SK-N-SH (cell line): ENCODE measurements around the gene EPB41L4A. TPM values are rescaled to one million over a fixed set of nuclear protein-coding genes. Genes with fewer than 3 reads are reported as not detected.

Experiments used
- CTCF ChIA-PET: fragments of 300-600, 350-600 bp; formaldehyde crosslinking; extraction: SDS; loops from one replicate; lab custom pipeline; 2021; lab: Yijun Ruan, JAX
- POLR2A ChIA-PET: fragments of 350-600 bp; sonication (Branson Sonifier 250); formaldehyde crosslinking; extraction: SDS; loops from one replicate; lab custom pipeline; 2020; ENCODE audit warnings: antibody characterized with exemption, inconsistent platforms; lab: Yijun Ruan, JAX
- DNase-seq: peaks from one replicate; pipeline ENCODE4 v3.0.0; 2012
- H2AFZ ChIP-seq: fragments of 200-600 bp; sonication (generic); 2 replicates; pipeline ENCODE4 v1.8.1; 2016; ENCODE audit warnings: antibody characterized with exemption, mild to moderate bottlenecking, low read depth
- H3F3A ChIP-seq: fragments of 200-600 bp; sonication (generic); replicated peaks from 2 replicates; pipeline ENCODE3; 2016; ENCODE audit warnings: antibody characterized with exemption, mild to moderate bottlenecking; ENCODE audit not compliant: insufficient read depth
- H3K27ac ChIP-seq, 2 experiments: fragments of 200-500 bp in 1 of 2; fragments of 200-600 bp in 1 of 2; sonication (Bioruptor generic) in 1 of 2; sonication (generic), shearing (Covaris generic) in 1 of 2; 2 replicates each; pipeline versions ENCODE4 v1.5.1 to v1.6.1; 2014 to 2016; ENCODE audit warnings: low read depth in 2 of 2, inconsistent platforms in 1 of 2, low read length in 1 of 2, mild to moderate bottlenecking in 1 of 2, mixed read lengths in 1 of 2
- H3K27me3 ChIP-seq: fragments of 200-600 bp; sonication (generic), shearing (Covaris generic); 2 replicates; pipeline ENCODE4 v1.6.1; 2016; ENCODE audit warnings: mixed run types; ENCODE audit not compliant: insufficient read depth
- H3K36me3 ChIP-seq, 2 experiments: fragments of 200-500 bp in 1 of 2; fragments of 200-600 bp in 1 of 2; sonication (Bioruptor generic) in 1 of 2; sonication (generic) in 1 of 2; replicated peaks in 1 of 2; 2 replicates each; pipeline versions ENCODE3 to v1.5.1; 2014 to 2016; ENCODE audit warnings: low read length in 1 of 2, mild to moderate bottlenecking in 1 of 2; ENCODE audit not compliant: insufficient read depth in 2 of 2, control insufficient read depth in 1 of 2
- H3K4me1 ChIP-seq, 2 experiments: fragments of 200-500 bp in 1 of 2; fragments of 200-600 bp in 1 of 2; sonication (Bioruptor generic) in 1 of 2; sonication (generic), shearing (Covaris generic) in 1 of 2; 2 replicates each; pipeline versions ENCODE4 v1.5.1 to v1.6.1; 2014 to 2016; ENCODE audit warnings: low read depth in 1 of 2, low read length in 1 of 2, mixed run types in 1 of 2; ENCODE audit not compliant: insufficient read depth in 2 of 2, control insufficient read depth in 1 of 2
- H3K4me2 ChIP-seq: fragments of 200-600 bp; sonication (generic), shearing (Covaris generic); 2 replicates; pipeline ENCODE4 v1.6.1; 2017; ENCODE audit warnings: mixed run types
- H3K4me3 ChIP-seq, 2 experiments: fragments of 200-500 bp in 1 of 2; fragments of 200-600 bp in 1 of 2; sonication (Bioruptor generic) in 1 of 2; sonication (generic), shearing (Covaris generic) in 1 of 2; 2 replicates each; pipeline versions ENCODE4 v1.5.1 to v1.8.1; 2014 to 2016; ENCODE audit warnings: low read depth in 2 of 2, inconsistent platforms in 1 of 2, low read length in 1 of 2, mild to moderate bottlenecking in 1 of 2, mixed read lengths in 1 of 2, moderate library complexity in 1 of 2
- H3K79me2 ChIP-seq: fragments of 200-600 bp; sonication (generic); 2 replicates; pipeline ENCODE4 v1.8.1; 2017; ENCODE audit warnings: mild to moderate bottlenecking; ENCODE audit not compliant: insufficient read depth
- H3K9ac ChIP-seq: fragments of 200-600 bp; sonication (generic); 2 replicates; pipeline ENCODE4 v1.6.1; 2017; ENCODE audit warnings: mixed run types
- H3K9me2 ChIP-seq: fragments of 200-600 bp; sonication (generic); 2 replicates; pipeline ENCODE4 v1.6.1; 2017; ENCODE audit warnings: mixed run types
- H3K9me3 ChIP-seq: fragments of 200-600 bp; sonication (generic); 2 replicates; pipeline ENCODE4 v1.6.1; 2017; ENCODE audit warnings: mixed run types, mild to moderate bottlenecking, moderate library complexity
- H4K20me1 ChIP-seq: fragments of 200-600 bp; sonication (generic); 2 replicates; pipeline ENCODE4 v1.6.1; 2017; ENCODE audit warnings: mild to moderate bottlenecking, mixed run types; ENCODE audit not compliant: insufficient read depth
- EP300 ChIP-seq, 2 experiments: IDR thresholded peaks; 2 replicates each; pipeline versions ENCODE4 v1.4.0 to v1.6.1; 2012; ENCODE audit warnings: borderline replicate concordance in 1 of 2, low read depth in 1 of 2, low read length in 1 of 2
- IRF3 ChIP-seq: fragments of 150-350 bp; IDR thresholded peaks from 2 replicates; pipeline ENCODE4 v1.6.1; 2016; ENCODE audit warnings: mild to moderate bottlenecking, low read depth, low read length
- REST ChIP-seq: IDR thresholded peaks from 2 replicates; pipeline ENCODE4 v1.6.1; 2012; ENCODE audit warnings: mild to moderate bottlenecking, low read depth, low read length, moderate library complexity
- USF1 ChIP-seq: IDR thresholded peaks from 2 replicates; pipeline ENCODE4 v1.4.0; 2012; ENCODE audit warnings: low read depth, borderline replicate concordance
- ZBTB33 ChIP-seq: IDR thresholded peaks from 2 replicates; pipeline ENCODE4 v1.4.0; 2012; ENCODE audit warnings: low read depth, borderline replicate concordance
- WGBS: methylation state at CpG from one replicate; pipeline ENCODE4 v1.1.6; 2017; ENCODE audit warnings: low lambda C conversion rate; 5-methylcytosine and 5-hydroxymethylcytosine counted together
- polyA plus RNA-seq, 3 experiments: library from polyadenylated mRNA; depleted of rRNA; stranded (reverse); fragments of >200 nt; gene quantifications; 2 replicates each; pipeline ENCODE4 v1.2.3, GENCODE V29; 2012

The EPB41L4A gene
- polyA plus RNA-seq, 1 of the 3 experiments (the other 2 are of a cell fraction): 0.07 TPM

GRCh38 chr5:112342389-112342788 lies 76.7 kb downstream of the EPB41L4A start (continued):
- no peak for TF ChIP-seq ZBTB33
- TF ChIP-seq USF1: peak; percentile 28; the same call in 1 of the 2 replicates
- peak in 1 of 2 experiments; percentile 56; a peak in 1 of 4 replicates for TF ChIP-seq EP300 (IDR thresholded peaks at IDR 0.05; ENCODE audit: borderline replicate concordance in 1 of 2, low read depth in 1 of 2, low read length in 1 of 2)
- no peak for TF ChIP-seq IRF3
- TF ChIP-seq, all 33 proteins: peak for 7

- no peak overlapping the region for H3K4me2 ChIP-seq
Measured at GRCh38 chr5:112339761-112340160, 79.3 kb downstream of the EPB41L4A start.

More at GRCh38 chr5:112339761-112340160, 79.3 kb downstream of the EPB41L4A start:
- DNase-seq: no peak
- no peaks in the 10 kb centered on the region for H3K36me3 ChIP-seq
- H3K9me2 ChIP-seq: no peaks in the 10 kb centered on the region
- no peak for TF ChIP-seq REST
- TF ChIP-seq USF1: no peak
- no peak overlapping the region for H2AFZ ChIP-seq
- POLR2A ChIA-PET: no interaction called here
- peaks cover 0 to 16% of the 10 kb centered on the region in 2 experiments; a peak in 2 of 4 replicates for H3K4me1 ChIP-seq
- H3K4me3 ChIP-seq: no peak overlapping the region
- H3K9ac ChIP-seq: no peak overlapping the region
- CTCF ChIA-PET: interaction anchor here (1.0 kb wide), 1 partner anchor 81 kb away, joined by 3 read pairs; no protein-coding TSS in a partner anchor
- no peaks in the 10 kb centered on the region for H3K9me3 ChIP-seq
- 74% methylated on average over 8 of the region's 8 CpGs for WGBS
- H3K79me2 ChIP-seq: no peaks in the 10 kb centered on the region
- H3K27ac ChIP-seq: no peak overlapping the region
- H3F3A ChIP-seq: no peaks in the 10 kb centered on the region
- no peaks in the 10 kb centered on the region for H4K20me1 ChIP-seq
- H3K27me3 ChIP-seq: no peaks in the 10 kb centered on the region
